ENCODE results near the gene AKR1B1. TPM values are rescaled to one million over a fixed set of nuclear protein-coding genes. Genes with fewer than 3 reads are reported as not detected.

AKR1B1 gene
- total and polyA plus RNA-seq, 2 of the 13 experiments (the other 11 are each of a cell fraction or from before 2014, with no cell fraction given): 89.9 to 133 TPM

GRCh38 chr7:134419085-134419484 is 39.8 kb downstream of the AKR1B1 start (continued):
- TF ChIP-seq HMGXB3 (CRISPR knock-in tag; IDR thresholded peaks at IDR 0.05; ENCODE audit: borderline replicate concordance) (no peak), SNAPC4 (CRISPR knock-in tag; IDR thresholded peaks at IDR 0.05) (no peak), ATAD3A (CRISPR knock-in tag; IDR thresholded peaks at IDR 0.05) (no peak), FOXA3 (CRISPR knock-in tag; IDR thresholded peaks at IDR 0.05) (peak; percentile 89), ZUFSP (CRISPR knock-in tag; IDR thresholded peaks at IDR 0.05; ENCODE audit: borderline replicate concordance) (no peak), ZNF367 (CRISPR knock-in tag; IDR thresholded peaks at IDR 0.05; ENCODE audit: borderline replicate concordance) (no peak), ZBTB26 (CRISPR knock-in tag; IDR thresholded peaks at IDR 0.05; ENCODE audit: borderline replicate concordance) (no peak; the same call in 1 of the 2 replicates), PAWR (CRISPR knock-in tag; IDR thresholded peaks at IDR 0.05; ENCODE audit: borderline replicate concordance) (no peak), FOXO1 (CRISPR knock-in tag; IDR thresholded peaks at IDR 0.05) (peak; percentile 43; the same call in 1 of the 2 replicates), MNT (IDR thresholded peaks at IDR 0.05) (no peak), ZNF329 (CRISPR knock-in tag; IDR thresholded peaks at IDR 0.05; ENCODE audit: low read depth) (no peak), THYN1 (CRISPR knock-in tag; IDR thresholded peaks at IDR 0.05; ENCODE audit: borderline replicate concordance, low read depth) (no peak), ZNF224 (CRISPR knock-in tag; IDR thresholded peaks at IDR 0.05) (no peak), HOXA9 (CRISPR knock-in tag; IDR thresholded peaks at IDR 0.05; ENCODE audit: borderline replicate concordance) (no peak), ZNF484 (CRISPR knock-in tag; IDR thresholded peaks at IDR 0.05; ENCODE audit: borderline replicate concordance, low read depth) (no peak), JDP2 (CRISPR knock-in tag; IDR thresholded peaks at IDR 0.05; ENCODE audit: borderline replicate concordance) (no peak)

Measured in HepG2 (cell line).